ENCODE measurements around the gene RAE1. TPM values are rescaled to one million over a fixed set of nuclear protein-coding genes. Genes with fewer than 3 reads are reported as not detected.
A peak's percentile ranks its signal among the peaks of the same experiment; 100 is the strongest.

The RAE1 gene
- total RNA-seq, 6 donors from 2014 or later: 10.1 to 31.0 (median 17.9) TPM

- Histone ChIP-seq H3K4me3 (no peak overlapping the region), H3K9me3 (no peaks in the 10 kb centered on the region), H3K4me1 (no peaks in the 10 kb centered on the region), H3K36me3 (no peaks in the 10 kb centered on the region), H3K27ac (no peak overlapping the region), H3K27me3 (no peaks in the 10 kb centered on the region)
- 75 to 80% methylated on average over 8 of the region's 8 CpGs for WGBS, 2 donors
- DNase-seq: no peak
- ATAC-seq (ENCODE audit: low FRiP score in 2 of 2): no peak
- TF ChIP-seq EP300 (IDR thresholded peaks at IDR 0.05) (no peak), CTCF (IDR thresholded peaks at IDR 0.05) (no peak), POLR2AphosphoS5 (IDR thresholded peaks at IDR 0.05) (no peak), POLR2A (IDR thresholded peaks at IDR 0.05) (no peak)
These were observed 35.7 kb upstream of the RAE1 start for GRCh38 chr20:57315083-57315975.

GRCh38 chr20:57315976-57316480, 35.0 kb upstream of the RAE1 start:
- no peak overlapping the region for H3K27ac ChIP-seq
- H3K4me3 ChIP-seq: no peak overlapping the region
- WGBS, 2 donors: 85 to 89% methylated on average over 8 of the region's 8 CpGs
- TF ChIP-seq POLR2A (IDR thresholded peaks at IDR 0.05) (no peak), CTCF (IDR thresholded peaks at IDR 0.05) (no peak), EP300 (IDR thresholded peaks at IDR 0.05) (no peak), POLR2AphosphoS5 (IDR thresholded peaks at IDR 0.05) (no peak)
- ATAC-seq (ENCODE audit: low FRiP score in 2 of 2) (no peak), DNase-seq (peak in 1 of 2 donors; percentile 25)
- H3K9me3 ChIP-seq: no peaks in the 10 kb centered on the region
- H3K36me3 ChIP-seq: no peaks in the 10 kb centered on the region
- no peaks in the 10 kb centered on the region for H3K27me3 ChIP-seq
- H3K4me1 ChIP-seq: no peaks in the 10 kb centered on the region

- H3K27me3 ChIP-seq: no peaks in the 10 kb centered on the region
- H3K4me3 ChIP-seq: no peak overlapping the region
- WGBS, 2 donors: 77% methylated on average over 9 of the region's 9 CpGs
- TF ChIP-seq EP300 (IDR thresholded peaks at IDR 0.05) (no peak), CTCF (IDR thresholded peaks at IDR 0.05) (no peak), POLR2A (IDR thresholded peaks at IDR 0.05) (no peak), POLR2AphosphoS5 (IDR thresholded peaks at IDR 0.05) (no peak)
- H3K9me3 ChIP-seq: no peaks in the 10 kb centered on the region
- no peaks in the 10 kb centered on the region for H3K36me3 ChIP-seq
- H3K4me1 ChIP-seq: no peaks in the 10 kb centered on the region
- DNase-seq (no peak), ATAC-seq (ENCODE audit: low FRiP score in 2 of 2) (no peak)
- no peak overlapping the region for H3K27ac ChIP-seq
These were observed 34.3 kb upstream of the RAE1 start for GRCh38 chr20:57316795-57317201.

- Histone ChIP-seq H3K36me3 (no peaks in the 10 kb centered on the region), H3K27ac (no peak overlapping the region), H3K27me3 (no peaks in the 10 kb centered on the region), H3K9me3 (no peaks in the 10 kb centered on the region), H3K4me1 (no peaks in the 10 kb centered on the region), H3K4me3 (no peak overlapping the region)
- ATAC-seq (ENCODE audit: low FRiP score in 2 of 2) (no peak), DNase-seq (no peak)
- WGBS, 2 donors: 81 to 85% methylated on average over 8 of the region's 8 CpGs
- TF ChIP-seq CTCF (IDR thresholded peaks at IDR 0.05) (no peak), POLR2A (IDR thresholded peaks at IDR 0.05) (no peak), EP300 (IDR thresholded peaks at IDR 0.05) (no peak), POLR2AphosphoS5 (IDR thresholded peaks at IDR 0.05) (no peak)
These were observed 33.7 kb upstream of the RAE1 start for GRCh38 chr20:57317316-57317788.
